GM21723 (cell line): Measurements from ENCODE around the gene SYT2.
"Not testable (repeated sequence)": the region's sequence is repeated elsewhere in the genome, so short reads cannot be mapped to it uniquely, and the experiment has no call there.

Experiments
- ATAC-seq: cut with Tn5 transposase; IDR thresholded peaks from one replicate; pipeline ENCODE4 v1.9.1; 2021; ENCODE audit warnings: mild to moderate bottlenecking, moderate library complexity; ENCODE audit not compliant: unreplicated experiment

SYT2 gene

DNA sequence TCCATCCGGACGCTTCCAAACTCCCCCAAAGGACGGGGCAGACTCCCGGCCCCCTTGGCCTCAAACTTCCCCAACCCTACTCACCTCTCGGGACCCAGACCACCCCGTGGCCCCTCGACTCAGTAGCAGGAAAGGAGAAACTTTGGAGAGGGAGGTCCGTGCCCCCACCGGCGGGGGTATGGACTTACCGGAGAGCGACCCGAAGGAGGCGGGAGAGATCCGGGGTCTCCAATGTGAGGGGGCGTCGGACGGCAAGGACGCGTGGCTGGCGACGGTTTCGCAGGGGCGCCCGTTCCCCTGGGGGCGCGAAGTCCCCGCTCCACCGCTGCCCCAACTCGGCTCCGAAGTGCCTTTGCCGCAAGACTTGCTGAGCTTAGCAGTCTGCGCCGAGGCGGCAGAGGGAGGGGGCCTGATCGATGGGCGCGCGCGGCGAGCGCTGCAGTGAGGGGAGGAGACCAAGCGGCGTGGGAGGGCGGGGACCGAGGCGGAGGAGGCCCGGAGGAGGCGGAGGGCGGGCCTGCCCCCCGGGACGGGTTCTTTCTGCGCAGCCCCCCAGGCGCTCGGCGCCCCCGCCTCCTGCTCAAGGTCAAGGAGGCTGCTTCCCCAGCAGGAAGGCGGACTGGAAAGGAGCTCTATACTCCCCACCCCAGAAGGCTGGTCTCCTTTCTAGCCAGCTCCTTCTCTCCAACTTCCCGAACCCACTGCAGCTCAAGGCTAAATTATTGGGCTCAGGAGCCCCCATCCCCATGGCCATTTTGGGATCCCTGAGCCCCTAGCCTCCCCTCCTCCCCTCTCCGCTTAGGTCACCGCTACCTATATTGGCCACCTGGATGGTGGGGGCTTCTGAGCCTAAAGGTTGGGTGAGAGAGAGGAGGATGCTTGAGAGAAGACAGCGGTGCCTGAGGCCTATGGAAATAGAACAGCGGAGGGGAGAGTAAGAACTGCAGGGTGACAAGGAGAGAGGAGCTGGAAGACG lies at the start of gene SYT2:
TSS of gene SYT2 (minus strand) at position 385 of the 976 bp plus-strand sequence. CDS start 104,682 bp downstream, outside the sequence.
- no peak for ATAC-seq

- no peak for ATAC-seq
Measured at GRCh38 chr1:202756391-202756790, 46.1 kb upstream of the SYT2 start.

DNA sequence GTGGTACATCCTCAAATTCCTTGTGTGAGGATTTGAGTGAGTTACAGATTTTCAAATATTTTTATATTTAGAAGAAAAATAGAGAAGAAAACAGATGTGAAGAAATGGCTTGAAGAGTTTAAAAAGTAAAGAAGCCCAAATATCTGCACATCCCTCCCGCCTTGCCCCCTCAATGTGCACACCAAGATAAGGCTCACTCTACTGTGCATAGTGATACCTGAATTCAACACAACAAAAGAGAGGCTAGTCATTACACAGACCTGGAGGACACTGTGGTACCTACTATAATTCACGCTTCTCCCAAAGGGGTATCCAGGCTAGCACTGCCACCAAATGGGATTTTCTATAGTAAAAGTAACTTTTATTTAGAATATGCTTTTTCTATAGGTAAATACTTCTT lies 44.0 kb upstream of the SYT2 start:
- ATAC-seq, result no peak

DNA sequence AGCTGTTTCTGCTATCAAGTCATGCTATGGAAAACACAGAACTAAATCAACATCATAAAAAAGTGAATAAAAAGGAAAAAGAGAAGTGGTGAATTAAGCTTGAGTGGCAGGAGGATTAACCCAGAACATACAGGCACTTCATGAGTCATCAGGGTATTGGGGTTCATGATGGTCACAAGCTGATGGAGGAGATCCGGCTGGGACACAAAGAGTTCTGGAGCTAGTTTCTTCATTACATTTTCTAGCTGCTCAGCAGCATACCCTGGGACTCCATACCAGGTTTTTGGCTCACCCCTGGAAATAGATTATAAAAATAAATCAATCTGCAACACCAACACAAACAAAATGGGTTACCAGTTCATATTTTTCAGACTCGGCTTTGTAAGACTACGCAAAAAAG lies 42.5 kb upstream of the SYT2 start:
- ATAC-seq, result no peak

- ATAC-seq, result no peak
Measured at GRCh38 chr1:202750761-202751160, 40.5 kb upstream of the SYT2 start.

DNA sequence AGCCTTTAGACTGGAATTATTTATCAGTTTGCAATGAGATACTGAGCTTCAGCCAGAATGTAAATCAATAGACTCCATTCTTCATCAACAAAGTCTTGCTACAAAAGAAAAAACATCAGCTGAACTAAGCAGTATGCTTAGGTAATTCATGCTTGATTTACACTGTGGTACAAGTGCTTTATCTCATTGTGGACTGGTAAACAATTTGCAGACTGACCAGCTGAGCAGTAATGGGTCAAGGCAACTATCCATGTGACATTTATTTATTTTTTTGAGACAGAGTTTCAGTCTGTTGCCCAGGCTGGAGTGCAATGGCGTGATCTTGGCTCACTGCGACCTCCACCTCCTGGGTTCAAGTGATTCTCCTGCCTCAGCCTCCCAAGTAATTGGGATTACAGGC lies 39.8 kb upstream of the SYT2 start:
- no peak for ATAC-seq

DNA sequence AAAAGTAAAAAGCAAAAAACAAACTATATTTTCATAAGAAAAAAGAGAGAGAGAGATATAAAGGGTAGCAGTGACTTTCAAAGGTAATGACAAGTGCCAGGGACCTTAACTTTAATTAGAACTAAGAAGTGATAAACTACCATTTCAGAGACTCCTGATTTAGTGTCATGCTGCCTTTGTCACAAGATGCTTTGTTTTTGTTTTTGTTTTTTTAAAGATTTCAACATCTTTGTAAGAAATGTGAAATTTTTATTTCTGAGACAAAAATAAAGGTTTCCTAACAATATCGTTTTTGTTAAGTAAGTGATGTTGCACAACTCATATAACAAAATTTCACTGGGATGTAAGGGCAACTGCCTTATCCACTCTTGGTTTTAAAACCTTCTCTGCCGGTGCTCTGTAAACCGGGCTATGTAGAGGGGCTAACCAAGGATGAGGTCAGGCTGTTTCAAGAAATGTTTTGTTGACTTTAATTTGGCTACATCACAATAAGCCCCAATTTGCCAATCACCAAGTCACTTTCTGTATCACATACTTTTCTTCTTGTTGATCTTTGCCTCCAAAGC lies 35.2 kb upstream of the SYT2 start:
- no peak for ATAC-seq

GRCh38 chr1:202744770-202745169 lies 34.5 kb upstream of the SYT2 start:
- not testable (repeated sequence) for ATAC-seq

DNA sequence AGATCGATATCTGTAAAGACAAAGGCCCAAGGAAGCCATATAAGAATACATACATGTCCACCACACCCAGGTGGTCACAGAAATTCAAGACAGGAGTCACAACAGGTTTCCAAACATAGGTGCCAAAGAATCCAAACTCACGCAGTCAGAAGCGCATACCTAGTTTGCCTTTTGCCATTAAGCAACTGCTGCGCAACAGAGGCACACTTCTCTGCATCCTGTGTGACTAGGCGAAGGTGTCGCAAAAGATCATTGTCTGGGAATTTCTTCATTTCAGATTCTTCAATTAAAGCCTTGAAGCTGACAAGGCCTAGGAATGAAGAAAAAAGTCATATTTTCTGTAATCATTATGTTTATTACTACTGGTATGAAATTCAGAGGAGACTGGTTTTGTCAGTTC lies 32.2 kb upstream of the SYT2 start:
- ATAC-seq, result no peak

- ATAC-seq, result no peak
Measured at GRCh38 chr1:202733251-202733650, 23.0 kb upstream of the SYT2 start.

- ATAC-seq, result no peak
Measured at GRCh38 chr1:202728951-202729350, 18.7 kb upstream of the SYT2 start.

DNA sequence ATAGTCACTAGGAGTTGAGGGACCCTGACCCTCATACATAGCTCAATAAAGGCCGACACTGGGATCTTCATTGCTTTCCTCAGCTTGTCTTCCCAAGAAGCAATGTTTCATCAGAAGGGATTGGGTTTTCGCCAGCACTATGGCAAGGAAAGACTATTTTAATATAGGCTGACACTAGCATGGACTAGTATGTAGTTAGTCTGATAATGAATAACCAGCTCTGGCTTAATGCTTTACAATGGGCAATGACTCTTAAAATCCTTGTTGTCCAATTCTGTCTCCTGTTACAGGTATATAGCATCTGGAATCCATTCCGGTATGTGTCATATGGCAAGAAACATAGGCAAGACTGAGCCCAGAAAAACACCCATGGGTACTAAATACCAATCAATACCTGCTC lies 15.3 kb upstream of the SYT2 start:
- ATAC-seq, result no peak

GRCh38 chr1:202723708-202724107 lies 13.5 kb upstream of the SYT2 start:
- no peak for ATAC-seq

DNA sequence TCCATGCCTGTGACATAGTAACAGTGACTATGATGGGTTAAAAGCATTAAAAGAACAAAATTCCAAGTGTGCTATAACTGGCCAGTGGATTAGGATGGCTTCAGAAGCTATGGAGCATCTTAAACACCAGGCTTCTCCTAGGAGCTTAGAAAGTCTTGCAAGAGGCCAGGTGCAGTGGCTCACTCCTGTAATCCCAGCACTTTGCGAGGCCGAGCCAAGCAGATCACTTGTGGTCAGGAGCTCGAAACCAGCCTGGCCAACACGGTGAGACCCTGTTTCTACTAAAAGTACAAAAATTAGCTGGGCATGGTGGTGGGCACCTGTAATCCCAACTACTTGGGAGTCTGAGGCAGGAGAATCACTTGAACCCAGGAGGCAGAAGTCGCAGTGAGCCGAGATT lies 12.8 kb upstream of the SYT2 start:
- ATAC-seq, result not testable (repeated sequence)

DNA sequence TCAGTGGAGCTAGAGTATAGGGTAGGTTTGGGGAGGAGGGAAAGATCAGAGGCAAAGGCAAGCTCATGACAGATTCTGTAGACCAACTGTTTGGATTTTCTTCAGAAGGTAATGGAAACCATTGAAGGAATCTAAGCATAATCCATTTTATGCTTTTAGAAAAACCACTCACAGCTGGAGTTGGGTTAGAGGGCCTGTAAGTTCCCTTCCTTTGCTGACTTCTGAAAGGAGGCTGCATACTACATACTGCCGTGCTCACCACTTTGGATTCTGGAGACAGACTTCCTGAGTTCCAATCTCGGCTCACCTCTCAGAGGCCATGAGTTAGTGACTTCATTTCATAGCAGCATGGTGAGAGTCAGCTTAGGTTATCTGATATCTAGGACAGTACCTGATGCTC lies 6.4 kb upstream of the SYT2 start:
- ATAC-seq, result no peak

DNA sequence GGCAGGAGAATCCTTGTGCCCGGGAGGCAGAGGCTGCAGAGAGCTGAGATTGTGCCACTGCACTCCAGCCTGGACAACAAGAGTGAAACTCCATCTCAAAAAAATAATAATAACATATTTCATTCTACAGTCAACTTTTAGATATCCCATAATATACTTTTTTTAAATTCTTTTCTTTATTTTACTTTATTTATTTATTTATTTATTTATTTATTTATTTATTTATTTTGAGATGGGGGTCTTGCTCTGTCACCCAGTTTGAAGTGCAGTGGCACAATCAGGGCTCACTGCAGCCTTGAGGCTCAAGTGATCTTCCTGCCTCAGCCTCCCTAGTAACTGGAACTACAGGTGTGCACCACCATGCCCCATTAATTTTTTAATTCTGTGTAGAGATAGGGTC lies 3.9 kb upstream of the SYT2 start:
- ATAC-seq, result not testable (repeated sequence)

GRCh38 chr1:202713110-202713509 lies 2.9 kb upstream of the SYT2 start:
- ATAC-seq, result no peak

DNA sequence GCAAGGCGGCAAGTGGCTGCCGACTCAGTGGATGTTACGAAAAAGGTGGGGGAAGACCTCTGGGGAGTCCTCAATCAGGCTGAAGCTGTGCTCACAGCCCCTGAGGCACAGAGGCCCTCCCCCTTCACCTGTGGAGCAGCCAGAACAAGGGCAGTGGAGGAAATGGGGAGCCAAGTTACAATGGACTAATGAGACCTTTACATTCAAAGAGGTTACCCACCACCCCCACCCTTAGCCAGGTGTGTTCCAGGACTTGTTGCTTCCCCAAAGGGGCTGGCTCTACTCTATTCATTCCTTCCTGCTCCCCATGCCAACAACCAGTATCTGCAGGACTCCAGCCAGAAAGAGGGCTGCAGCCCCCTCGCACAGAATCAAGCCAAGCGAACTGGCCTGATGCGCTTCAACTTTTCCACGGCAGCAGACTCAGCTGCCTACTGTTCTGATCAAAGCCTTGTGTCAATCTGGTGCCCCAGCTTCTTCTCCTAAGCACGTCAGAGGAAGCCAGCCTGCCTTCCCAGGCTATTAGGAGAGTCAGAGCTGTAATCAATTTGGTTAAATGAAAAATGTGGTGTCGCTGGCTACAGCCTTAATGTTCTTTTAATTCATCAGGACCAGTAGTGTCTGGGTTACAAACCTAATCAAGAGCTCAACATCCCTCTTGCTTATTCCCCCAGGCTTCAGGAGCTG lies 1.8 kb upstream of the SYT2 start:
- no peak for ATAC-seq

GRCh38 chr1:202709276-202710041 lies 795 bp downstream of the SYT2 start:
- no peak for ATAC-seq

GRCh38 chr1:202708456-202709275 lies 1.6 kb downstream of the SYT2 start:
- no peak for ATAC-seq
